Lung (tissue), 12 donors: Measurements from ENCODE around the gene NKX2-2. TPM values are rescaled to one million over a fixed set of nuclear protein-coding genes. Genes with fewer than 3 reads are reported as not detected.

ENCODE experiments used
- ATAC-seq: fragments of 200-7000 bp; cut with Tn5 transposase; one replicate; pipeline ENCODE4 v1.9.1; 2020; ENCODE audit warnings: moderate number of reproducible peaks; ENCODE audit not compliant: insufficient read depth, low FRiP score
- DNase-seq, 3 donors: peaks; one replicate each; pipeline ENCODE4 v3.0.0-alpha.2; 2013 to 2017
- H3K27ac ChIP-seq, 2 donors: one replicate each; pipeline ENCODE4 v1.5.1; 2013; ENCODE audit warnings: mild to moderate bottlenecking in 2 of 2, moderate library complexity in 2 of 2, control low read depth in 1 of 2, inconsistent platforms in 1 of 2, low read depth in 1 of 2, low read length in 1 of 2
- H3K27me3 ChIP-seq, 3 donors: one replicate each; pipeline ENCODE4 v1.5.1; 2013; ENCODE audit warnings: low read length in 2 of 3; ENCODE audit not compliant: control insufficient read depth in 3 of 3, insufficient read depth in 3 of 3
- H3K36me3 ChIP-seq, 4 donors: one replicate each; pipeline ENCODE4 v1.5.1; 2013; ENCODE audit warnings: low read length in 4 of 4, mild to moderate bottlenecking in 1 of 4, moderate library complexity in 1 of 4; ENCODE audit not compliant: control insufficient read depth in 4 of 4, insufficient read depth in 4 of 4
- H3K4me1 ChIP-seq, 5 donors: one replicate each; pipeline ENCODE4 v1.5.1; 2013; ENCODE audit warnings: low read length in 5 of 5, mild to moderate bottlenecking in 2 of 5, moderate library complexity in 1 of 5; ENCODE audit not compliant: control insufficient read depth in 5 of 5, insufficient read depth in 5 of 5
- H3K4me3 ChIP-seq: one replicate; pipeline ENCODE4 v1.5.1; 2013; ENCODE audit warnings: mild to moderate bottlenecking, control low read depth, moderate library complexity
- H3K9ac ChIP-seq, 2 donors: one replicate each; pipeline ENCODE4 v1.5.1; 2013; ENCODE audit warnings: low read length in 2 of 2, control low read depth in 1 of 2; ENCODE audit not compliant: insufficient read depth in 1 of 2
- H3K9me3 ChIP-seq, 4 donors: one replicate each; pipeline ENCODE4 v1.5.1; 2013; ENCODE audit warnings: low read length in 3 of 4, mild to moderate bottlenecking in 1 of 4, moderate library complexity in 1 of 4; ENCODE audit not compliant: control insufficient read depth in 4 of 4, insufficient read depth in 3 of 4
- CTCF ChIP-seq: IDR thresholded peaks from 2 replicates; pipeline ENCODE4 v1.5.1; 2012; ENCODE audit warnings: mild to moderate bottlenecking; ENCODE audit errors: control extremely low read depth, extremely low read depth
- WGBS, 2 donors: extraction: QIAGEN DNeasy Blood & Tissue Kit; methylation state at CpG; one replicate each; pipeline ENCODE4 v1.1.7; 2013; 5-methylcytosine and 5-hydroxymethylcytosine counted together
- polyA plus RNA-seq, 2 donors: library from polyadenylated mRNA; stranded (reverse); fragments of 200-250 nt; gene quantifications; one replicate each; pipeline ENCODE4 v1.2.1, GENCODE V29; 2013
- total RNA-seq, 2 donors: library from RNA; depleted of rRNA in 1 of 2; stranded (reverse); fragments of >200 nt in 1 of 2; gene quantifications; one replicate each; pipeline ENCODE4 v1.2.1, GENCODE V29; 2014 to 2021
- donor health status: control.
- donor health status: control.
- donor health status: Bipolar disorder and iron deficiency.
- donor health status: healthy.
- donor health status: DM: yes; HTN: yes; CAD: no.

NKX2-2 gene
- total and polyA plus RNA-seq, 4 donors: not detected

- H3K27ac ChIP-seq: no peak overlapping the region
- H3K9ac ChIP-seq: no peak overlapping the region
- peaks cover 0 to 12% (median 3%) of the 10 kb centered on the region in 3 donors for H3K27me3 ChIP-seq
- DNase-seq (no peak), ATAC-seq (no peak)
- no peak overlapping the region for H3K4me3 ChIP-seq
- 48 to 75% methylated on average over 7 of the region's 7 CpGs for WGBS, 2 donors
- H3K36me3 ChIP-seq: no peaks in the 10 kb centered on the region
- TF ChIP-seq CTCF: no peak
- no peaks in the 10 kb centered on the region for H3K9me3 ChIP-seq
- no peaks in the 10 kb centered on the region for H3K4me1 ChIP-seq
Observed at GRCh38 chr20:21554985-21555384, 41.1 kb upstream of the NKX2-2 start.

GRCh38 chr20:21554376-21554890 lies 40.6 kb upstream of the NKX2-2 start:
- no peak for ATAC-seq
- H3K36me3 ChIP-seq: no peaks in the 10 kb centered on the region
- H3K4me3 ChIP-seq: no peak overlapping the region
- H3K27ac ChIP-seq: no peak overlapping the region
- no peak for DNase-seq
- no peak overlapping the region for H3K9ac ChIP-seq
- no peak for TF ChIP-seq CTCF
- H3K27me3 ChIP-seq: peaks cover 0 to 11% (median 3%) of the 10 kb centered on the region in 3 donors
- H3K4me1 ChIP-seq: no peaks in the 10 kb centered on the region
- H3K9me3 ChIP-seq: no peaks in the 10 kb centered on the region
- 79 to 80% methylated on average over 10 of the region's 10 CpGs for WGBS, 2 donors

- H3K27ac ChIP-seq: no peak overlapping the region
- no peak for DNase-seq
- no peaks in the 10 kb centered on the region for H3K36me3 ChIP-seq
- H3K4me3 ChIP-seq: no peak overlapping the region
- H3K27me3 ChIP-seq: peaks cover 0 to 3% (median 2%) of the 10 kb centered on the region in 3 donors
- no peaks in the 10 kb centered on the region for H3K9me3 ChIP-seq
- no peak for ATAC-seq
- 67 to 83% methylated on average over 5 of the region's 5 CpGs for WGBS, 2 donors
- no peak overlapping the region for H3K9ac ChIP-seq
- no peak for TF ChIP-seq CTCF
- no peaks in the 10 kb centered on the region for H3K4me1 ChIP-seq
Observed at GRCh38 chr20:21550587-21550986, 36.7 kb upstream of the NKX2-2 start.

- H3K36me3 ChIP-seq: no peaks in the 10 kb centered on the region
- DNase-seq (no peak), ATAC-seq (no peak)
- H3K9ac ChIP-seq: no peak overlapping the region
- H3K9me3 ChIP-seq: peaks cover 0 to 3% (median 0%) of the 10 kb centered on the region in 4 donors
- H3K27me3 ChIP-seq: peaks cover 0 to 3% (median 2%) of the 10 kb centered on the region in 3 donors
- no peak overlapping the region for H3K27ac ChIP-seq
- H3K4me1 ChIP-seq: no peaks in the 10 kb centered on the region
- no peak for TF ChIP-seq CTCF
- WGBS, 2 donors: 60 to 62% methylated on average over 8 of the region's 8 CpGs
- H3K4me3 ChIP-seq: no peak overlapping the region
Observed at GRCh38 chr20:21548390-21549035, 34.6 kb upstream of the NKX2-2 start.
